Measurements from ENCODE around the gene PPM1B. TPM values are rescaled to one million over a fixed set of nuclear protein-coding genes. Genes with fewer than 3 reads are reported as not detected.
A peak's percentile ranks its signal among the peaks of the same experiment; 100 is the strongest.

The PPM1B gene
- total and polyA plus RNA-seq, 2 of the 8 experiments (the other 6 are each of a cell fraction or from before 2014, with no cell fraction given): 43.6 to 126 TPM

- TF ChIP-seq, protein P1, sequence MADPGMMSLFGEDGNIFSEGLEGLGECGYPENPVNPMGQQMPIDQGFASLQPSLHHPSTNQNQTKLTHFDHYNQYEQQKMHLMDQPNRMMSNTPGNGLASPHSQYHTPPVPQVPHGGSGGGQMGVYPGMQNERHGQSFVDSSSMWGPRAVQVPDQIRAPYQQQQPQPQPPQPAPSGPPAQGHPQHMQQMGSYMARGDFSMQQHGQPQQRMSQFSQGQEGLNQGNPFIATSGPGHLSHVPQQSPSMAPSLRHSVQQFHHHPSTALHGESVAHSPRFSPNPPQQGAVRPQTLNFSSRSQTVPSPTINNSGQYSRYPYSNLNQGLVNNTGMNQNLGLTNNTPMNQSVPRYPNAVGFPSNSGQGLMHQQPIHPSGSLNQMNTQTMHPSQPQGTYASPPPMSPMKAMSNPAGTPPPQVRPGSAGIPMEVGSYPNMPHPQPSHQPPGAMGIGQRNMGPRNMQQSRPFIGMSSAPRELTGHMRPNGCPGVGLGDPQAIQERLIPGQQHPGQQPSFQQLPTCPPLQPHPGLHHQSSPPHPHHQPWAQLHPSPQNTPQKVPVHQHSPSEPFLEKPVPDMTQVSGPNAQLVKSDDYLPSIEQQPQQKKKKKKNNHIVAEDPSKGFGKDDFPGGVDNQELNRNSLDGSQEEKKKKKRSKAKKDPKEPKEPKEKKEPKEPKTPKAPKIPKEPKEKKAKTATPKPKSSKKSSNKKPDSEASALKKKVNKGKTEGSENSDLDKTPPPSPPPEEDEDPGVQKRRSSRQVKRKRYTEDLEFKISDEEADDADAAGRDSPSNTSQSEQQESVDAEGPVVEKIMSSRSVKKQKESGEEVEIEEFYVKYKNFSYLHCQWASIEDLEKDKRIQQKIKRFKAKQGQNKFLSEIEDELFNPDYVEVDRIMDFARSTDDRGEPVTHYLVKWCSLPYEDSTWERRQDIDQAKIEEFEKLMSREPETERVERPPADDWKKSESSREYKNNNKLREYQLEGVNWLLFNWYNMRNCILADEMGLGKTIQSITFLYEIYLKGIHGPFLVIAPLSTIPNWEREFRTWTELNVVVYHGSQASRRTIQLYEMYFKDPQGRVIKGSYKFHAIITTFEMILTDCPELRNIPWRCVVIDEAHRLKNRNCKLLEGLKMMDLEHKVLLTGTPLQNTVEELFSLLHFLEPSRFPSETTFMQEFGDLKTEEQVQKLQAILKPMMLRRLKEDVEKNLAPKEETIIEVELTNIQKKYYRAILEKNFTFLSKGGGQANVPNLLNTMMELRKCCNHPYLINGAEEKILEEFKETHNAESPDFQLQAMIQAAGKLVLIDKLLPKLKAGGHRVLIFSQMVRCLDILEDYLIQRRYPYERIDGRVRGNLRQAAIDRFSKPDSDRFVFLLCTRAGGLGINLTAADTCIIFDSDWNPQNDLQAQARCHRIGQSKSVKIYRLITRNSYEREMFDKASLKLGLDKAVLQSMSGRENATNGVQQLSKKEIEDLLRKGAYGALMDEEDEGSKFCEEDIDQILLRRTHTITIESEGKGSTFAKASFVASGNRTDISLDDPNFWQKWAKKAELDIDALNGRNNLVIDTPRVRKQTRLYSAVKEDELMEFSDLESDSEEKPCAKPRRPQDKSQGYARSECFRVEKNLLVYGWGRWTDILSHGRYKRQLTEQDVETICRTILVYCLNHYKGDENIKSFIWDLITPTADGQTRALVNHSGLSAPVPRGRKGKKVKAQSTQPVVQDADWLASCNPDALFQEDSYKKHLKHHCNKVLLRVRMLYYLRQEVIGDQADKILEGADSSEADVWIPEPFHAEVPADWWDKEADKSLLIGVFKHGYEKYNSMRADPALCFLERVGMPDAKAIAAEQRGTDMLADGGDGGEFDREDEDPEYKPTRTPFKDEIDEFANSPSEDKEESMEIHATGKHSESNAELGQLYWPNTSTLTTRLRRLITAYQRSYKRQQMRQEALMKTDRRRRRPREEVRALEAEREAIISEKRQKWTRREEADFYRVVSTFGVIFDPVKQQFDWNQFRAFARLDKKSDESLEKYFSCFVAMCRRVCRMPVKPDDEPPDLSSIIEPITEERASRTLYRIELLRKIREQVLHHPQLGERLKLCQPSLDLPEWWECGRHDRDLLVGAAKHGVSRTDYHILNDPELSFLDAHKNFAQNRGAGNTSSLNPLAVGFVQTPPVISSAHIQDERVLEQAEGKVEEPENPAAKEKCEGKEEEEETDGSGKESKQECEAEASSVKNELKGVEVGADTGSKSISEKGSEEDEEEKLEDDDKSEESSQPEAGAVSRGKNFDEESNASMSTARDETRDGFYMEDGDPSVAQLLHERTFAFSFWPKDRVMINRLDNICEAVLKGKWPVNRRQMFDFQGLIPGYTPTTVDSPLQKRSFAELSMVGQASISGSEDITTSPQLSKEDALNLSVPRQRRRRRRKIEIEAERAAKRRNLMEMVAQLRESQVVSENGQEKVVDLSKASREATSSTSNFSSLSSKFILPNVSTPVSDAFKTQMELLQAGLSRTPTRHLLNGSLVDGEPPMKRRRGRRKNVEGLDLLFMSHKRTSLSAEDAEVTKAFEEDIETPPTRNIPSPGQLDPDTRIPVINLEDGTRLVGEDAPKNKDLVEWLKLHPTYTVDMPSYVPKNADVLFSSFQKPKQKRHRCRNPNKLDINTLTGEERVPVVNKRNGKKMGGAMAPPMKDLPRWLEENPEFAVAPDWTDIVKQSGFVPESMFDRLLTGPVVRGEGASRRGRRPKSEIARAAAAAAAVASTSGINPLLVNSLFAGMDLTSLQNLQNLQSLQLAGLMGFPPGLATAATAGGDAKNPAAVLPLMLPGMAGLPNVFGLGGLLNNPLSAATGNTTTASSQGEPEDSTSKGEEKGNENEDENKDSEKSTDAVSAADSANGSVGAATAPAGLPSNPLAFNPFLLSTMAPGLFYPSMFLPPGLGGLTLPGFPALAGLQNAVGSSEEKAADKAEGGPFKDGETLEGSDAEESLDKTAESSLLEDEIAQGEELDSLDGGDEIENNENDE (IDR thresholded peaks at IDR 0.05; ENCODE audit: insufficient replicate concordance, low read length): no peak
- peak; percentile 82 for TF ChIP-seq KDM1A (IDR thresholded peaks at IDR 0.05; ENCODE audit: borderline replicate concordance, low read length)
These were observed 33.8 kb upstream of the PPM1B start (continued) for GRCh38 chr2:44134848-44135247.
